HCT116 (cell line): Measurements from ENCODE around the gene UVSSA. TPM values are rescaled to one million over a fixed set of nuclear protein-coding genes. Genes with fewer than 3 reads are reported as not detected.

Experiments
- ATAC-seq: fragments of 200-7000 bp; cut with Tn5 transposase; 2 replicates; pipeline ENCODE4 v1.9.1; 2020; ENCODE audit warnings: mild to moderate bottlenecking, moderate library complexity
- BruUV-seq: library from RNA; stranded (reverse); fragments of 400-500 nt; replicated peaks from 2 replicates; lab custom pipeline; 2021; lab: Mats Ljungman, UMichigan
- CTCF ChIA-PET: fragments of 300-600 bp; sonication (Branson Sonifier 250); formaldehyde crosslinking; loops from one replicate; lab custom pipeline; 2021; ENCODE audit warnings: antibody characterized with exemption; lab: Charles Lee
- POLR2A ChIA-PET: fragments of 300-600, 350-600 bp; sonication (Branson Sonifier 250); formaldehyde crosslinking; loops from one replicate; lab custom pipeline; 2021; ENCODE audit warnings: antibody characterized with exemption; lab: Charles Lee
- RAD21 ChIA-PET, 2 experiments: fragments of 300-600 bp; sonication (Branson Sonifier 250); formaldehyde crosslinking; loops; one replicate each; lab custom pipeline; 2023; ENCODE audit warnings: low total read pairs in 2 of 2; ENCODE audit not compliant: uncharacterized antibody in 2 of 2, unreplicated experiment in 2 of 2, low non-redundant PET in 1 of 2; lab: Charles Lee
- DNase-seq: peaks from one replicate; pipeline ENCODE4 v3.0.0-alpha.2; 2010; ENCODE audit warnings: low read depth, low spot score
- H2AFZ ChIP-seq: fragments of 200-600 bp; shearing (Covaris generic), sonication (generic); 2 replicates; pipeline ENCODE4 v1.6.1; 2017; ENCODE audit warnings: low read depth, mixed run types, mixed read lengths, antibody characterized with exemption, low read length; ENCODE audit not compliant: poor library complexity, severe bottlenecking
- H3K27ac ChIP-seq: 2 replicates; pipeline ENCODE4 v1.5.1; 2012; ENCODE audit warnings: low read depth, low read length
- H3K27me3 ChIP-seq: fragments of 200-600 bp; sonication (generic); 2 replicates; pipeline ENCODE4 v1.6.1; 2016; ENCODE audit warnings: mixed run types, low read length, mixed read lengths; ENCODE audit not compliant: insufficient read depth
- H3K36me3 ChIP-seq, 2 experiments: fragments of 200-500 bp in 1 of 2; fragments of 200-600 bp in 1 of 2; sonication (Bioruptor generic) in 1 of 2; sonication (generic) in 1 of 2; 2 replicates each; pipeline versions ENCODE4 v1.5.1 to v1.6.1; 2014 to 2016; ENCODE audit warnings: low read length in 2 of 2, inconsistent platforms in 1 of 2, mixed read lengths in 1 of 2, mixed run types in 1 of 2; ENCODE audit not compliant: insufficient read depth in 2 of 2, control insufficient read depth in 1 of 2
- H3K4me1 ChIP-seq, 2 experiments: fragments of 200-600 bp in 1 of 2; sonication (generic) in 1 of 2; 2 replicates each; pipeline versions ENCODE4 v1.5.1 to v1.6.1; 2012 to 2017; ENCODE audit warnings: low read length in 2 of 2, inconsistent platforms in 1 of 2, mild to moderate bottlenecking in 1 of 2, mixed read lengths in 1 of 2, mixed run types in 1 of 2, moderate library complexity in 1 of 2; ENCODE audit not compliant: insufficient read depth in 2 of 2, control insufficient read depth in 1 of 2
- H3K4me2 ChIP-seq: fragments of 200-600 bp; sonication (generic); 2 replicates; pipeline ENCODE4 v1.6.1; 2017; ENCODE audit warnings: mixed run types, low read length, mixed read lengths
- H3K4me3 ChIP-seq, 2 experiments: fragments of 200-600 bp in 1 of 2; sonication (generic) in 1 of 2; replicated peaks in 1 of 2; 2 replicates each; pipeline ENCODE4 v1.5.1; 2011 to 2016; ENCODE audit warnings: low read length in 2 of 2, control low read depth in 1 of 2, low read depth in 1 of 2, mild to moderate bottlenecking in 1 of 2, mixed read lengths in 1 of 2, mixed run types in 1 of 2
- H3K79me2 ChIP-seq: fragments of 200-600 bp; sonication (generic); 2 replicates; pipeline ENCODE4 v1.6.1; 2017; ENCODE audit warnings: mild to moderate bottlenecking, mixed run types, low read length, moderate library complexity, mixed read lengths; ENCODE audit not compliant: insufficient read depth
- H3K9ac ChIP-seq: fragments of 200-600 bp; sonication (generic); 2 replicates; pipeline ENCODE4 v1.6.1; 2016; ENCODE audit warnings: low read length, mixed read lengths
- H3K9me2 ChIP-seq: fragments of 200-600 bp; sonication (generic), shearing (Covaris generic); 2 replicates; pipeline ENCODE4 v1.6.1; 2017; ENCODE audit warnings: mixed run types, mild to moderate bottlenecking, moderate library complexity; ENCODE audit not compliant: insufficient read depth
- H3K9me3 ChIP-seq, 2 experiments: fragments of 200-500 bp in 1 of 2; fragments of 200-600 bp in 1 of 2; sonication (Bioruptor generic) in 1 of 2; sonication (generic) in 1 of 2; 2 replicates each; pipeline ENCODE4 v1.6.1; 2014 to 2017; ENCODE audit warnings: low read length in 2 of 2, mixed read lengths in 2 of 2, inconsistent platforms in 1 of 2, low read depth in 1 of 2, mild to moderate bottlenecking in 1 of 2, mixed run types in 1 of 2, moderate library complexity in 1 of 2; ENCODE audit not compliant: control insufficient read depth in 1 of 2, insufficient read depth in 1 of 2
- H4K20me1 ChIP-seq: fragments of 200-600 bp; sonication (generic), shearing (Covaris generic); 2 replicates; pipeline ENCODE4 v1.6.1; 2017; ENCODE audit warnings: mixed run types, mild to moderate bottlenecking, moderate library complexity; ENCODE audit not compliant: insufficient read depth
- CBX3 ChIP-seq: IDR thresholded peaks from 2 replicates; pipeline ENCODE4 v1.6.1; 2012; ENCODE audit warnings: low read depth
- CEBPB ChIP-seq: IDR thresholded peaks from 2 replicates; pipeline ENCODE4 v1.6.1; 2012; ENCODE audit warnings: low read depth
- EGR1 ChIP-seq: IDR thresholded peaks from 2 replicates; pipeline ENCODE4 v1.6.1; 2012; ENCODE audit warnings: low read depth
- EZH2 ChIP-seq: fragments of 200-600 bp; sonication (generic); IDR thresholded peaks from 2 replicates; pipeline ENCODE4 v1.6.1; 2017; ENCODE audit warnings: antibody characterized with exemption, mixed run types
- JUND ChIP-seq: IDR thresholded peaks from 2 replicates; pipeline ENCODE4 v1.6.1; 2012
- MAX ChIP-seq: IDR thresholded peaks from 2 replicates; pipeline ENCODE4 v1.6.1; 2012
- POLR2AphosphoS5 ChIP-seq: IDR thresholded peaks from 2 replicates; pipeline ENCODE4 v1.6.1; 2011; ENCODE audit warnings: mild to moderate bottlenecking, low read depth, low read length, moderate library complexity
- SIN3A ChIP-seq: IDR thresholded peaks from 2 replicates; pipeline ENCODE4 v1.6.1; 2012; ENCODE audit warnings: low read depth
- SP1 ChIP-seq: IDR thresholded peaks from 2 replicates; pipeline ENCODE4 v1.6.1; 2012; ENCODE audit warnings: low read depth
- TCF7L2 ChIP-seq: IDR thresholded peaks from 2 replicates; pipeline ENCODE4 v1.7.0; 2011; ENCODE audit warnings: borderline replicate concordance, inconsistent platforms; ENCODE audit not compliant: insufficient read depth, insufficient read length; ENCODE audit errors: extremely low read depth
- ZBTB33 ChIP-seq: IDR thresholded peaks from 2 replicates; pipeline ENCODE4 v1.6.1; 2011; ENCODE audit warnings: mild to moderate bottlenecking, low read length, moderate library complexity; ENCODE audit not compliant: insufficient replicate concordance; ENCODE audit errors: extremely low read depth
- ZNF274 ChIP-seq: fragments of 200-500 bp; sonication (Bioruptor generic); IDR thresholded peaks from 2 replicates; pipeline ENCODE4 v1.6.1; 2014; ENCODE audit warnings: mild to moderate bottlenecking, low read depth, low read length, inconsistent platforms
- intact Hi-C: fragments of 100-400 bp; cut with micrococcal nuclease; formaldehyde crosslinking; loops from 2 replicates; pipeline ENCODE4 v1.10.0; 2022
- total RNA-seq: library from RNA; stranded (reverse); gene quantifications from one replicate; pipeline ENCODE4 v1.2.1, GENCODE V29; 2021; ENCODE audit not compliant: unreplicated experiment
- TF ChIP-seq, protein P1 (sequence below): IDR thresholded peaks from 2 replicates; pipeline ENCODE4 v1.6.1; 2012; ENCODE audit warnings: low read depth

Gene UVSSA
- total RNA-seq, 1 experiment from 2014 or later, result 30.5 TPM

DNA sequence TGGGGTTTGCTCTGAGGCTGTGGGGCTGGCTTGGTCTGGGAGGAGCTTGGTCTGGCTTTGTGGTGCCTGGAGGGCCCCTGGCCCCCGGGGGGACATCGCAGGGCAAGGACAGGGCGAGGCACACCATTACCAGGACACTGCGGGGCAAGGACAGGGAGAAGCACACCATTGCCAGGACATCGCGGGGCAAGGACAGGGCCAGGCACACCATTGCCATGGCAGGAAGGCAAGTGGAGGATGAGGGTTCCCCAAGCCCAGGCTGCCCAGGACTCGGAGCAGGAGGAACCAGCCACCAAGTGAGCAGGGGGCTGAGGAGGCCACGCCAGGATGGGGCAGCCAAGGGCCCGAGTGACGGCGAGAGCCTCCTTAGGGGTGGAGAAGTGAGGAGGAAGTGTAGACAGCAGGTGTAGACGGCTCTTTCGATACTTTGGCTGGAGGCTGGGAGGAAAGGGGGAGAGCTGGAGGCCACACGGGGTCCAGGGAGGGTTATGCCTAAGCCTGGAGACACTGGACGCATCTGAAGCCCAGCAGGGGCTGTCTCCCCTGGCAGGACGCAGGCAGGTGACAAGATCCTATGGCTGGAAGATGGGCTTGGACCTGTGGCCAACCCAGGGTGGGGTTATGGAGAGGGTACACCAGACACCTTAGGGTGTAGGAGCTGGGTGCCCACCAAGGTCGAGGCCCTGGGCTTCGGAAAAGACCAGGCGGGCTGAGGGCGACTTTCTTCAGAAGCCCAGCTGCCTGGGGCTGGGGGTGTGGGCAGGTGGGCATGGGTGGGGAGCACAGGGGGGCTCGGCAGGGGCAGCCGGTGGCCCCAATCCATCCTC, 51.9 kb downstream of the UVSSA start:
- no peak for DNase-seq
- CTCF ChIA-PET, result no interaction called here
- no peaks in the 10 kb centered on the region for H3K4me1 ChIP-seq
- no peak overlapping the region for H2AFZ ChIP-seq
- no peak overlapping the region for H3K9ac ChIP-seq
- RAD21 ChIA-PET, result no interaction called here
- no peaks in the 10 kb centered on the region for H4K20me1 ChIP-seq
- BruUV-seq, result no TSS peak
- no peak overlapping the region for H3K4me3 ChIP-seq
- ATAC-seq, result no peak
- peaks cover 0 to 7% of the 10 kb centered on the region in 2 experiments; a peak in 2 of 4 replicates for H3K9me3 ChIP-seq
- no peak overlapping the region for H3K27ac ChIP-seq
- H3K9me2 ChIP-seq, result no peaks in the 10 kb centered on the region
- no peaks in the 10 kb centered on the region for H3K79me2 ChIP-seq
- intact Hi-C loops, result no loop called here
- no peaks in the 10 kb centered on the region for H3K36me3 ChIP-seq
- H3K27me3 ChIP-seq, result no peaks in the 10 kb centered on the region
- H3K4me2 ChIP-seq, result no peak overlapping the region
- POLR2A ChIA-PET, result no interaction called here
- TF ChIP-seq, protein P1, sequence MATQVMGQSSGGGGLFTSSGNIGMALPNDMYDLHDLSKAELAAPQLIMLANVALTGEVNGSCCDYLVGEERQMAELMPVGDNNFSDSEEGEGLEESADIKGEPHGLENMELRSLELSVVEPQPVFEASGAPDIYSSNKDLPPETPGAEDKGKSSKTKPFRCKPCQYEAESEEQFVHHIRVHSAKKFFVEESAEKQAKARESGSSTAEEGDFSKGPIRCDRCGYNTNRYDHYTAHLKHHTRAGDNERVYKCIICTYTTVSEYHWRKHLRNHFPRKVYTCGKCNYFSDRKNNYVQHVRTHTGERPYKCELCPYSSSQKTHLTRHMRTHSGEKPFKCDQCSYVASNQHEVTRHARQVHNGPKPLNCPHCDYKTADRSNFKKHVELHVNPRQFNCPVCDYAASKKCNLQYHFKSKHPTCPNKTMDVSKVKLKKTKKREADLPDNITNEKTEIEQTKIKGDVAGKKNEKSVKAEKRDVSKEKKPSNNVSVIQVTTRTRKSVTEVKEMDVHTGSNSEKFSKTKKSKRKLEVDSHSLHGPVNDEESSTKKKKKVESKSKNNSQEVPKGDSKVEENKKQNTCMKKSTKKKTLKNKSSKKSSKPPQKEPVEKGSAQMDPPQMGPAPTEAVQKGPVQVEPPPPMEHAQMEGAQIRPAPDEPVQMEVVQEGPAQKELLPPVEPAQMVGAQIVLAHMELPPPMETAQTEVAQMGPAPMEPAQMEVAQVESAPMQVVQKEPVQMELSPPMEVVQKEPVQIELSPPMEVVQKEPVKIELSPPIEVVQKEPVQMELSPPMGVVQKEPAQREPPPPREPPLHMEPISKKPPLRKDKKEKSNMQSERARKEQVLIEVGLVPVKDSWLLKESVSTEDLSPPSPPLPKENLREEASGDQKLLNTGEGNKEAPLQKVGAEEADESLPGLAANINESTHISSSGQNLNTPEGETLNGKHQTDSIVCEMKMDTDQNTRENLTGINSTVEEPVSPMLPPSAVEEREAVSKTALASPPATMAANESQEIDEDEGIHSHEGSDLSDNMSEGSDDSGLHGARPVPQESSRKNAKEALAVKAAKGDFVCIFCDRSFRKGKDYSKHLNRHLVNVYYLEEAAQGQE, result no peak
- TF ChIP-seq SIN3A (no peak), CBX3 (no peak), TCF7L2 (no peak), POLR2AphosphoS5 (no peak), EGR1 (no peak), ZNF274 (no peak), JUND (no peak), SP1 (no peak), CEBPB (no peak), ZBTB33 (no peak), EZH2 (no peak), MAX (no peak)
